ENCODE measurements around the gene C5orf15. TPM values are rescaled to one million over a fixed set of nuclear protein-coding genes. Genes with fewer than 3 reads are reported as not detected.

C5orf15 gene
- polyA plus RNA-seq, 1 of the 3 experiments (the other 2 are of a cell fraction): 81.0 TPM

- Histone ChIP-seq H3K9ac (no peak overlapping the region), H3K27ac (ENCODE audit: low read depth in 2 of 2, low read length in 1 of 2) (no peak overlapping the region), H2AFZ (ENCODE audit: low read depth) (no peak overlapping the region), H3K9me2 (no peaks in the 10 kb centered on the region), H3K36me3 (replicated peaks in 1 of 2; ENCODE audit: control insufficient read depth in 1 of 2, insufficient read depth in 2 of 2, low read length in 1 of 2) (no peaks in the 10 kb centered on the region), H3K4me1 (ENCODE audit: control insufficient read depth in 1 of 2, insufficient read depth in 2 of 2, low read depth in 1 of 2, low read length in 1 of 2) (peaks cover 0 to 20% of the 10 kb centered on the region in 2 experiments; a peak in 2 of 4 replicates), H3F3A (replicated peaks; ENCODE audit: insufficient read depth) (no peaks in the 10 kb centered on the region), H3K4me3 (ENCODE audit: low read depth in 2 of 2, low read length in 1 of 2) (no peak overlapping the region), H3K27me3 (ENCODE audit: insufficient read depth) (no peaks in the 10 kb centered on the region; the same call in 1 of the 2 replicates), H3K79me2 (ENCODE audit: insufficient read depth) (no peaks in the 10 kb centered on the region), H3K4me2 (no peak overlapping the region), H3K9me3 (no peaks in the 10 kb centered on the region), H4K20me1 (ENCODE audit: insufficient read depth) (no peaks in the 10 kb centered on the region)
- TF ChIP-seq SMC3 (IDR thresholded peaks at IDR 0.05; ENCODE audit: low read depth, low read length) (no peak), TCF12 (IDR thresholded peaks at IDR 0.05) (no peak), TAF1 (IDR thresholded peaks at IDR 0.05; ENCODE audit: borderline replicate concordance, low read depth, low read length) (no peak), IRF3 (IDR thresholded peaks at IDR 0.05; ENCODE audit: low read depth, low read length) (no peak), RAD21 (IDR thresholded peaks at IDR 0.05; ENCODE audit: low read length) (no peak), TEAD4 (IDR thresholded peaks at IDR 0.05; ENCODE audit: borderline replicate concordance, insufficient read depth) (no peak), CHD2 (IDR thresholded peaks at IDR 0.05; ENCODE audit: low read length, partially characterized antibody) (no peak), REST (IDR thresholded peaks at IDR 0.05; ENCODE audit: low read depth, low read length) (no peak), RFX5 (IDR thresholded peaks at IDR 0.05; ENCODE audit: low read length) (no peak), GABPA (IDR thresholded peaks at IDR 0.05; ENCODE audit: low read depth) (no peak), FOXJ3 (CRISPR knock-in tag; IDR thresholded peaks at IDR 0.05) (no peak), ELF1 (IDR thresholded peaks at IDR 0.05) (no peak), SIN3A (IDR thresholded peaks at IDR 0.05; ENCODE audit: borderline replicate concordance, low read depth, low read length) (no peak), FOSL2 (IDR thresholded peaks at IDR 0.05; ENCODE audit: borderline replicate concordance, low read depth) (no peak), EZH2phosphoT487 (IDR thresholded peaks at IDR 0.05; ENCODE audit: borderline replicate concordance, low read depth) (no peak), ZBTB33 (IDR thresholded peaks at IDR 0.05; ENCODE audit: borderline replicate concordance, low read depth) (no peak), YY1 (IDR thresholded peaks at IDR 0.05; ENCODE audit: low read depth) (no peak), EP300 (IDR thresholded peaks at IDR 0.05; ENCODE audit: borderline replicate concordance in 1 of 2, low read depth in 1 of 2, low read length in 1 of 2) (no peak), PBX3 (IDR thresholded peaks at IDR 0.05) (no peak), RXRA (IDR thresholded peaks at IDR 0.05; ENCODE audit: borderline replicate concordance, low read depth) (no peak)
- POLR2A ChIA-PET: no interaction called here
- WGBS (ENCODE audit: low lambda C conversion rate): 57% methylated on average over 1 of the region's 3 CpGs
- no peak for DNase-seq
- CTCF ChIA-PET: interaction anchor here (1.1 kb wide), 1 partner anchor 491 kb away, joined by 4 read pairs; no protein-coding TSS in a partner anchor
Observed at GRCh38 chr5:133914434-133914833, 54.0 kb downstream of the C5orf15 start.

Data from SK-N-SH (cell line).